ENCODE data around the gene SRPRA.

Gene SRPRA

GRCh38 chr11:126226334-126227084 is 42.2 kb downstream of the SRPRA start:
- DNase-seq = no peak

- DNase-seq = no peak
Measured at GRCh38 chr11:126225295-126225665, 43.4 kb downstream of the SRPRA start.

GRCh38 chr11:126224647-126225294 is 43.9 kb downstream of the SRPRA start:
- no peak for DNase-seq

GRCh38 chr11:126219547-126219946 is 49.1 kb downstream of the SRPRA start:
- DNase-seq = no peak

GRCh38 chr11:126217491-126217890 is 51.2 kb downstream of the SRPRA start:
- no peak for DNase-seq

GRCh38 chr11:126216526-126217305 is 52.0 kb downstream of the SRPRA start:
- no peak for DNase-seq

GRCh38 chr11:126214841-126215240 is 53.9 kb downstream of the SRPRA start:
- DNase-seq = no peak

GRCh38 chr11:126214441-126214840 is 54.3 kb downstream of the SRPRA start:
- peak; percentile 64 for DNase-seq
